CD4-positive, alpha-beta T cell treated with Interleukin-6 at 100 ng/mL for 8 hours (primary cell): ENCODE measurements around the gene SLC22A8.
"Not testable (repeated sequence)": the region's sequence is repeated elsewhere in the genome, so short reads cannot be mapped to it uniquely, and the experiment has no call there.

ENCODE experiments used
- DNase-seq: peaks from one replicate; pipeline ENCODE4 v3.0.0-alpha.2; 2020; ENCODE audit warnings: mixed read lengths, low spot score

The SLC22A8 gene, protein sequence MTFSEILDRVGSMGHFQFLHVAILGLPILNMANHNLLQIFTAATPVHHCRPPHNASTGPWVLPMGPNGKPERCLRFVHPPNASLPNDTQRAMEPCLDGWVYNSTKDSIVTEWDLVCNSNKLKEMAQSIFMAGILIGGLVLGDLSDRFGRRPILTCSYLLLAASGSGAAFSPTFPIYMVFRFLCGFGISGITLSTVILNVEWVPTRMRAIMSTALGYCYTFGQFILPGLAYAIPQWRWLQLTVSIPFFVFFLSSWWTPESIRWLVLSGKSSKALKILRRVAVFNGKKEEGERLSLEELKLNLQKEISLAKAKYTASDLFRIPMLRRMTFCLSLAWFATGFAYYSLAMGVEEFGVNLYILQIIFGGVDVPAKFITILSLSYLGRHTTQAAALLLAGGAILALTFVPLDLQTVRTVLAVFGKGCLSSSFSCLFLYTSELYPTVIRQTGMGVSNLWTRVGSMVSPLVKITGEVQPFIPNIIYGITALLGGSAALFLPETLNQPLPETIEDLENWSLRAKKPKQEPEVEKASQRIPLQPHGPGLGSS

DNA sequence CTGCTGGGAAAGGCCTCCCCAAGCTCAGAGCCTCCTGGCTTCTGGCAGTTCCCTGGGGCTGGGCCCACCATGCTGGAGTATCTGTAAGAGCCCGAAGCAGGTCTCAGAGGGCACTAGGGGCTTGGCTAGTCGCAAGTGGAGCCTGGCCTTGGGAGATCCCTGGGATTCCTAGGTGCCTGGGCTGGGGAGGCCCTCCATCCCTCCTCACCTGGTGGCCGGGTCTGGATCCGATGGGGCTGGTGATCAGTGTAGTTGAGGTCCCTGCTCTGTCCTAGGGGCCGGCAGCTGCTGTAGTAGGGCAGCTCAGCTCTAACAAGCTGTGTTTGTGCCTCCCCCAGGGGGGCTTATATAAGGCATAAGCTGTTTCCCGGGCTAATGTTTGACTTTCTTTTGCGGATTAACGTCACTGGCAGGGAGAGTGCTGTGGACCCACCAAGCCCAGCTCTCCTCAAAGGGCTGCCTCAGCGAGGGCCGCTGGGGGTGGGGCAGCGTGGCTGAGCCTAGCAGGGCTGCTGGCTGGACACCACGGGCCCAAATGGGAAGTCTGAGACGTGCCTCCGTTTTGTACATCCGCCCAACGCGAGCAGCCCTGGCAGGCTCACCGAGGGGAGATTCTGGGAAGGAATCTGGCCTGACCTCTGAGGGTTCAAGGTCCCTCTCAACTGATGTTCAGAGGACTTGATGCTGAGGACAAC is at the start of gene SLC22A8:
TSS of gene SLC22A8 (minus strand) at position 321 of the 695 bp plus-strand sequence. CDS start 883 bp downstream, outside the sequence.
- no peak for DNase-seq

DNA sequence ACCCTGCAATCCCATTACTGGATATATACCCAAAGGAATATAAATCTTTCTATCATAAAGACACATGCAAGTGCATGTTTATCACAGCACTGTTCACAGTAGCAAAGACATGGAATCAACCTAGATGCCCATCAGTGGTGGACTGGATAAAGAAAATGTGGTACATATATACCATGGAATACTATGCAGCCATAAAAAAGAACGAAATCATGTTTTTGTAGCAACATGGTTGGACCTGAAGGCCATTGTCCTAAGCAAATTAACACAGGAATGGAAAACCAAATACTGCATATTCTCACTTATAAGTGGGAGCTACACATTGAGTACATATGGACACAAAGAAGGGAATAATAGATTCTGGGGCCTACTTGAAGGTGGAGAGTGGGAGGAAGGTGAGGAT is 30.6 kb upstream of the SLC22A8 start:
- not testable (repeated sequence) for DNase-seq

DNA sequence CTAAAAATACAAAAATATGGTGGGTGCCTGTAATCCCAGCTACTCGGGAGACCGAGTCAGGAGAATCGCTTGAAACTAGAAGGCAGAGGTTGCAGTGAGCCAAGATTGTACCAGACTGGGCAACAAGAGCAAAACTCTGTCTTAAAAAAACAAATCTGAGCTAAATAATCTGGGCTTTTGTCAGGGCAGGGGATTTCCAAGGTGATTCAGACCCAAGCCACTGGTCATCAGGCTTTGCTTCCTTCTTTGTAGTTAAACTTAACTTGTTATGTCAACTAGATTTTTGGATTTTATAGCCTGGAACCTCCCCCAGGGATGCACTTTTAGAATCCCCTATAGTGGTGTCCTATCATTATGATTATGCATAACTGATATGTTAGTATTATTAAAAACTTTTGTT is 27.0 kb upstream of the SLC22A8 start:
- DNase-seq: no peak

DNA sequence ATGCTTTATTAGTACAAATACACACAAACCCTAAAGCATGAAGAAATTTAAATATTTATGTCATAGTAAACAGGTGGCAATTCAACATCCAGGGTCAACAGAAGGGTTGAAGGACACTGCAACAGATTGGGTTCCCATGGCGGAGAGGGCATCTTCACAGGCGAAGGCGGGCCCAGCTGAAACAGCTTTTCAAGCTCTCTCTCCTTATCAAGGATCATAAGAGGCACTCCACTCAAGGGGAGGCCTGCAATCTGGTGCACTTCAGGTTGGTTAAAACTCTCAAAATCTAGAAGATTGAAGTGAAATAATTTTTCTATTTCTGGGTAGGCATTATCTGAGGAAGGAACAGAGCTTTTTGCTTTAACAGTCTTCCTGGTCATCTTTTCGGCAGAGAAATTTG is 16.8 kb upstream of the SLC22A8 start:
- no peak for DNase-seq

DNA sequence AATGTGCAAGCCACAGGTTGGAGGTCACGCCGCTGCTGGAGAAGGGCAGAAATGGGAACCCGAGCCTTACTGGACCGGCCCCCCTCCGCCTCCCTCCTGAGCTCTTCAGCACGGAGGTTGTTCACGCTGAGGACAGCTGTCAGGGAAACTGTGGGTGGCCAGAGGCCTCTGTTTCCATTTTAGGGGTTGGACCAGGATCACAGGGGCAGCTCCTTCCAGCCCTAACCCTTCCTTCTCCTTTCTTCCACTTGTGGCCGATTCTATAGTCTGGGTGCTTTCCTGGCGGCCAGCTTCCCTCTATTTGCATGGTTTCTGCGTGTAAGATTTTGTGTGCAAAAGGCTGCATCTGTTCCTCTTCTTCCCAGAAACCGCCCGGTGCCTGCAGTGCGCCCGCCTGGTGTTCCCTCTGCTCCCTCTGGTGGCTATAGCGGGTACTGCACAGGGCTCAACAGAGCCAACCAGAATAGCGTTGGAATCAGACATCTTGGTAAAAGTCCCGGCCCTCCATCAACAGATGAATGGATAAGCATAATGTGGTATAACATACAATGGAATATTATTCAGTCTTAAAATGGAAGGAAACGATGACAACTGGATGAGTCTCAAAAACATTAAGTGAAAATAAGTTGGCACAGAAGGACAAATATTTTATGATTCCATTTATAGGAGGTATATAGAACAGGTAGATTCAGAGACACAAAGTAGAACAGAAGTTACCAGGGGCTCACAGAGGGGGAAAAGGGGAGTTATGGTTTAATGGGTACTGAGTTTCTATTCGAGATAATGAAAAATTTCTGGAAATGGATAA is 8.4 kb upstream of the SLC22A8 start:
- DNase-seq: peak; percentile 70

DNA sequence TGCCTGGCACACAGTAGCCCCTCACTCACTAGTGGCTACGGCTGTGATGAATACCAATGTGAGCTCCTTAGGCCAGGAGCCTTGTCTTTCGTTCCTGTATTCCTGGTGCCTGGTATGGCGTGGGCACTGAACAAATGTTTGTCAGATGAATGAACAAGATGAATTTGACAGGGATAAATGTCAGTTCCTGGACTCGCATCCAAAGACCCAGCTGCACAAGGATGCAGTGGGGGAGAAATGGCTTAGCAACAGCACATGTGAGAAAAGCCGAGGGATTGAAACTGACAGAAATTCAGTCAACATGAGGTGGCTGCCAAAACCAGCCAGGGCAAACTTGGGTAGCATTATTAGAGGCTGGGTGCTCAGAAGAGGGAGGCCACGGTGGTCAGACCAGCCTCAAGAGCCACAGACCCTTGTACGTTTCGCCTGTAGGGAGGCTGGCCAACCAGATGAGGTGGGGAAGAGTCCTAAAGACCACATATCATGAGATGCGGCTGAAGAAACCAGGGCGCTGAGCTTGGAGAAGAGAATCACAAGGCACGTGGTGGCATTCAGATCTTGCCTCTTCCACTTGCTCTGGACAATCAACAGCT is 7.7 kb upstream of the SLC22A8 start:
- DNase-seq: no peak

DNA sequence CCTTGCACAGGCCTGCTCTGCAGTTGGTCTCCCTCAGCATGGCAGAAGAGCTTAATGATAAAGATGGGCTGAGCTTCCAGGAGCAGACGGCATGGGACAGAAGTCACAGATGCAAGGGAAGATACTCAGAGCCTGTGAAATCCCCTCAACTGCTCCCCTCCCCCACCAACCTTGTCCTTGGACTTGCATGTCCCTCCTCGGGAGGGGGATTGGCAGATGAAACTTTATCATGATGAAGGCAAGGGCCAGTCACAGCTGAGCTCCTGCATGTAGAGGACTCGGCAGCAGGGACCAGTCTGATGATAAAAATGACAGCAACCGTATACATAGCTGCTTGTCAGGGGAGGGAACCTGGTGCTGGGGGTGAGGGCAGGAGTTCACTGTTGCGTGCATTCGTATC is 6.8 kb upstream of the SLC22A8 start:
- no peak for DNase-seq

DNA sequence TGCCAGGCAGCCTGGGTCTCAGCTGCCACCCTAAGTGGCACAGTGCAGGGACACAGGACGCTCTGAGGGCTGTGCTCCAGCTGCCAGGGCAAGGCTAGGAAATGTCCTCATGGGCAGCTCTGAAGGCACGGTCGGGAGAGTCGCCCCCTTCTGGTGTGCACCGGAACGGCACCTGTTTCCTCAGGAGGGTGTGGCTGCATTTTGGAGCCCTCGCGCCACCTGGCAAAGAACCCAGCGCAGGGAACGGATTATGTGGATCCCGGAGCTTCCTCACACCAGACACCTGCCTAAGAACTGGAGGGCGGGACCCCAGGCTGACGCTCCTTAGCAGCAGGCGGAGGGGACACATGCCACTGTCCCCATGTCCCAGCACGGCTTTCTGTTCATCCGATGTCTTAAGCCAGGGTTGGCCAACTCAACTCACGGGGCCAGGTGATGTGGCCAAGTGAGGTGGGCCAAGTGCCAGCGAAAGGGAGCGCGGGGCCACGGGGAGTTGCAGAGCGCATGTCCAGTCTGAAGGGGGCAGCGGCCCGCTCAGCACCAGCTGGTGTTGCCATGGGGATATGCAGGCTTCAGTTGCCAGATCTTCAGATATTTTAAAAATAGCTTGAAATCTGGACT is 5.1 kb upstream of the SLC22A8 start:
- DNase-seq: no peak

DNA sequence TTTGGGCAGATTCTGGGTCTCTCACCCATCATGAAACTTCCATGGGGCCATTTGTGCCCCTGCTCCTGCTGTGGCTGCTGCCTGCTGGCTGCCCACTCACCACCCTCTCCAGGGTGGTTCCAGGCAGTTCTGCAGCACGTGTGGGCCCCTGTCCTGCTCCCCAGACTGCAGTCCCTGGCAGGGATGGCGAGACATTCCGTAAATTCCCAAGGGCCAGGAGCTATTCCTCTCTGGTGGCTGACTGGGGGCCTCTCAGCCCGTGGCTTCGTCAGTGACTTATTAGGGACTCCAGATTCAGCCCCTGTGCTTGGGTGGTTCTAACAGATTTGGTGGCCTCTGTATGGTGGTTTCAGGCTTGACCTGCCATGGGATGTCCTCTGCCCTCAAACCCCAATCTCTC is 3.9 kb upstream of the SLC22A8 start:
- no peak for DNase-seq

DNA sequence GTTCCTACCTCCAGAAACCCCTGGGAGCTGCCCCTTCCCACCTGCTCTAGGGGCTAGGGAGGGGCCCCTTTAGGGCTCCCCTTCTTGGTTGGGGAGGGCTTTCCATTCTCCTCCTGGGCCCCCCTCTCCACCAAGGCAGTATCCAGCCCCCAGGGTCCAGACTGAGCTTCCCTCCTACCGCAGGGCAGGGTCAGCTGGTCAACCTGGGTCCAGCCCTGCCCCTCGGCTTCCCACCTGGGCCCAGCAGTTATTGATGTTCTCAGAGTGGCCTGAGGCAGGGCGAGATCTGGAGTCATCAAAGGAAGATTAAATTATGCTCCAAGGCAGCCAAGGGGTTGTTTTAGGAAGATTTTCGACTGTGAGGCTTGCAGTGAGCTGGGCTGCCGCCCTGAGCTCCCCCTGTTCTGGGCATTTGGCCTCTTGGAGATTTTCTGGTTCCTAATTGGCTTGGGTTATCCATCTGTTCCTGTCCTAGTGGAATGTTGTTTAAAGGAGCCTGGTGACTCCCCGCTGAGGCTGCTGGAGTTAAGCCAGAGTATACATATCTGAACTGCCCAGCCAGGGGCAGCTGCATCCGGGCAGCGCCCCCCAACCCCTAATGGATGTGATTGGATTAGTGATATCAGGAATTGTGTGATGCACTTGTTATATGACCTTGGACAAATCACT is 1.8 kb upstream of the SLC22A8 start:
- no peak for DNase-seq

DNA sequence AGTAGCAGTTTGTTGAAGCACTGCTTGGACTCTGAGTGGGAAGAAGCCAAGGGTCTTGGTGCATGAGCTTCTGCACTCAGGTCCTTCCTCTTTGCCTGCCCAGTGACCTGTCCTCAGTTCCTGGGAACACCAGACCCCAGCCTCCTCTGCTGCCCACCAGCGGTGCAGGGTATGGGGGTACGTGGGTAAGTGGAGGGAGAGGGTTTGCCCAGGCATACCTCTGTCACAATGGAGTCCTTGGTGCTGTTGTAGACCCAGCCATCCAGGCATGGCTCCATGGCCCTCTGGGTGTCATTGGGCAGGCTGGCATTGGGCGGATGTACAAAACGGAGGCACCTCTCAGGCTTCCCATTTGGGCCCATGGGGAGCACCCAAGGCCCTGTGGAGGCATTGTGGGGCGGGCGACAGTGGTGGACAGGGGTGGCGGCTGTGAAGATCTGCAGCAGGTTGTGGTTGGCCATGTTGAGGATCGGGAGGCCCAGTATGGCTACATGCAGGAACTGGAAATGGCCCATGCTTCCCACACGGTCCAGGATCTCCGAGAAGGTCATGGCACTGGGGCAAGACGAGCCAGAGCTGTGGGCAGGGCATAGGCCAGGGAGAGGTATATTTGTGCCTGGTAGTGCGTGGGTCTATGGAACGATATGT is 1.1 kb downstream of the SLC22A8 start:
- DNase-seq: no peak

DNA sequence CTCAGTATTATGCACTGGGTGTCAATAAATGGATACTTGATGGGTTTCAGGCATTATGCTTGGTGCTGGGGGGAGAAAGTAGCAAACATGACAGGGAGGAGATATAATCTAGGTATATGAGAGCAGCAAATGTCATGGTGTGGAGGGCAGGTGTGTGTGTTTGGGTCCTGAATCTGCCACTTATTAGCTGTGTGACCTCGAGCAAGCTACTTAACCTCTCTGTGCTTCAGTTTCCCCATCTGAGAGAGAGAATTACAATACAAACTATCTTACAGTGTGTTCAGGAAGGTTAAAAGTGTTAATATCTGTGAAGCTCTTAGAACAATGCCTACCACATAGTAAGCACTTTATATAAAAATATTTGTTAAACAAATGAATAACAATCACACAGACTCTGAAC is 2.8 kb downstream of the SLC22A8 start:
- no peak for DNase-seq

DNA sequence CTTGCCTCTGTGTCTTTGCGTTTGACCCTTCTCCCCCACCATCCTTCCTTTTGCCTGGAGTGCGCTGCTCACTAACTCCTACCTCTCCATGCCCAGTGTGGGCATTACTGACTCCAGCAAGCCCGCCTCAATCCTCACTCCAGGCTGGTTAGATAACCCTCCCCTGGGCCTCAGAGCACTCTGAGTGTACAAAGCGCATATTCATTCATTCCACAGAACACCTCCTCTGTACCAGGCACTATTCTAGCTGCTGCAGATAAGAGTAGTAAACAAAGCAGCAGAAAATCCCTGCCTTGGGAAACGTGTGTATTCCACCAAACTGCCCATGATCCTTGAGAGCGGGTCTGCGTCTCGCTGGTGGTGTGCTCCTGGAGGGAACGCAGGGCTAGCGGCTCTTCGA is 3.2 kb downstream of the SLC22A8 start:
- no peak for DNase-seq

DNA sequence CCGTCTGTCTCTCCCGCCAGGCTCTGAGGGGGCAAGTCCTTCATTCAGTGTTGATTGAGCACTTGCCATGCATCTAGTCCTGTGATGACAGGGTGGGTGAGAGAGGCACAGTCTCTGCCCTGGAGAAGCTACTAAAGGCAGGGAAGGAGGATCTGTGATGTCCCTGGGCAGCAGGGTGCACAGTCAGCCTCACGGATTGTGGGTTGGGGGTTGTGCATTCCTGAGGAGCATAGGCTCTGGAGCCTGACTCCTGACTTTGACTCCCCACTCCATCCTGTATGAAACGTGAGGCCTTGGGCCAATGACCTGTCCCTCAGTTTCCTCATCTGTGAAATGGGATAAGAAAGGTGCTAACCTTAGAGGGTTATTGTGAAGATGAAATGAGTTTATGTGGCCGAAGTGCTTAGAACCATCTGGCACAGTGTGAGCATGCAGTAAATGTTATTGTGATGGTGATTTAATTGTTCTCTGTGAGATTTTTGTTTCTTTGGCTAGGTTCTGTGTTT is 4.7 kb downstream of the SLC22A8 start:
- no peak for DNase-seq

DNA sequence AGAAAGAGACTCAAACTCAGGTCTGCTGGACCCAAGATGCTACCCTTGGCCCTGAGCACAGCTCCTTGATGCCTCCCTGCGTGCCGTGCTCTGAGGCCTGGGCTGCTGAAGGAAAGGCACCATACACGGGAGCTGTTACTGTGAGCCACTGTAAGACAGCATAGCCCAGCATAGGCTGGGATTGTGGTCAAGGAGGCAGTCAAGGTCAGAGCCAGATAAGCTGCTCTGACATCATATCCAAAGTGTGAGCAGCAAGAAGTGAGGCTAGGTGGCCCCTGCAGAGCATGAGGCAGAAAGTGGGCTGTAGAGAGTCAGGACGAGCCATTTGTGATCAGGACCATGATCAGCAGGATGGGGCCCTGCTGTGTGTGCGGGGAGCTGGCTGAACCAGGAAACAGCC is 7.7 kb downstream of the SLC22A8 start:
- no peak for DNase-seq

DNA sequence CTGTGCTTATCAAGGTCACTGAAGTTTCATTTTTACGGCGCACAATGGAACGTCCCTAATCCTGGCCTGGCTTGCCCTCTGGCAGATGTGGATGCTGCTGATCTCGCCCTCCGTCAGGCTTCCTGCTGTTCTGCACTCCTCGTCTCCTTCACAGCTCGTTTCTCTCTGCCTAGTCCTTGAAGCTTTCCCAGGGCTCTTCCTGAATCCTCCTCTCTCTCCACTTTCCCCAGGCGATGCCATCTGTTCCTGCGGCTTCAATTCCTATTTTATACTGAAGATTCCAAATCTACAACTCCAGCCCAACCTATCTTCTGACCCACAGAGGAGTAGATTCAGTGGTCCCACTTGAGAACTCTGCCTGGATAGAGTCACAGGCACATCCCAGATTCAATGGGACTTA is 14.2 kb downstream of the SLC22A8 start:
- DNase-seq: no peak

DNA sequence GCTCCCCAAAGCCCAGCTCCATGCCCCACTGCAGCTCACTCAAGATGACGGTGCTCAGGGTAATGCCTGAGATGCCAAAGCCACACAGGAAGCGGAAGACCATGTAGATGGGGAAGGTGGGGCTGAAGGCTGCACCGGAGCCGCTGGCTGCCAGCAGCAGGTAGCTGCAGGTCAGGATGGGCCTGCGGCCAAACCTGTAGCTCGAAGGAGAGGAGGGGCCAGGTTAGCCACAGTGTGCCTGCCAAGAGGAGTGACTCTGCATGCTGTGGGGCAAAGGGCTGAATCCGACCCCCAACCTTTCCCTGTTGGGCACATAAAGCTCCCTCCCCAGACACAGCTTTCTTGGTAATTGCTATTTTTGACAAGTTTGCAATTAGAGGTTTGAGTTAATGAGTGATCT is 16.0 kb downstream of the SLC22A8 start:
- DNase-seq: no peak

DNA sequence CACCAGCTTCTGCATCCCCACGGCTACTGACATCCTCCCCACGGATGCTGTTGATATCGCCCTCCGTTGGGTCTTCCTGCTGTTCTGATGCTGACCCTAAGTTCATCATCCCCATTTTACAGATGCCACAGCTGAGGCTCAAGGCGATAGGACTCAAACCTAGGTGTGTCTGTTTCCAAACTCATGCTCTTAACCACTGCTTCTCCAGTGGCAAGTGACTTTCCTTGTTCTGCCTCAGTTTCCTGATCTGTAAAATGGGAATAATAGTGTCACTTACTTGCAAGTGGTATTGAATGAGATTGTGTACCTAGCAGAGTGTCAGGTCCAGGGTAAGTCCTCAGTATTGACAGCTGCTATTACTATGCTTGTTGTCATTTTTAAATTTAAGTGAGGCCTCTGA is 16.5 kb downstream of the SLC22A8 start:
- no peak for DNase-seq

DNA sequence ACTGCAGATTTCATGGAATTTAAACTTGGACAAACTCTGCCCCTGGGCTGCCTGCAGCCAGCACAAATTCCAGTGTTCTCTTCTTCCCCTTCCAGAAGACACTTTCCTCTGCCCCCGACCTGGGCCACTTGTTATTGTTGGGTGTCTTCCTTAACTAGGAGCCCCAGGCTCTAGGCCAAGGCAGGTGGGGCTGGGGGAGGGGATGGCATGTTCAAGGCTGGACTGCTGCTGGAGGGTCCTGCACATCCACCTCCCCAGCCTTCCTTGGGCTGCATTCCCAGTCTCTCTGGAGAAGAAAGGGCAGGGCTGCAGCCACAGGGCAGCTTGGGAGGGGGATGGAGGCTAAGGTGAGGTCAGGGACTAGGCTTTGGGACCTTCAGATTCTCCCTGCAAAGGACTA is 19.4 kb downstream of the SLC22A8 start:
- DNase-seq: no peak

DNA sequence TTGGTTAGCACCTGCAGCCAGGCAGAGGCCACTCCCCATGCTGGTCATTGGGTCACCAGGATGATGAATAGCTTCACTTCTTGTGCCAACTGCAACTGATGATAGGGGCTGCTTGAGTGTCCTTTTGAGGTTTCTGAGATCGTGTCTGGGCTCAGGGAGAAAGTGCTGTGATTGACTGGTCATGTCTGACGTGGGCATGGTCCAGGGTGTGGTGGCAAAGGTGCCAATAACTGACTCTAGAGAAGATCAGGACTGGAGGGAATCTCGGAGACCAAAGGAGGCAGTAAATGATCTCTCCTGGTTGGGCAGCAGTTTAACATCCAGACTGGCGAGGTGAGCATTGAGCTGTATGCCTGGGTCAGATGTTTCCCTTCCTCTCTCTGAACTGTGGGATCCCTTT is 20.9 kb downstream of the SLC22A8 start:
- DNase-seq: no peak
